ENCODE measurements around the gene PACSIN2.
"Not testable (repeated sequence)": the region's sequence is repeated elsewhere in the genome, so short reads cannot be mapped to it uniquely, and the experiment has no call there.

The PACSIN2 gene

DNA sequence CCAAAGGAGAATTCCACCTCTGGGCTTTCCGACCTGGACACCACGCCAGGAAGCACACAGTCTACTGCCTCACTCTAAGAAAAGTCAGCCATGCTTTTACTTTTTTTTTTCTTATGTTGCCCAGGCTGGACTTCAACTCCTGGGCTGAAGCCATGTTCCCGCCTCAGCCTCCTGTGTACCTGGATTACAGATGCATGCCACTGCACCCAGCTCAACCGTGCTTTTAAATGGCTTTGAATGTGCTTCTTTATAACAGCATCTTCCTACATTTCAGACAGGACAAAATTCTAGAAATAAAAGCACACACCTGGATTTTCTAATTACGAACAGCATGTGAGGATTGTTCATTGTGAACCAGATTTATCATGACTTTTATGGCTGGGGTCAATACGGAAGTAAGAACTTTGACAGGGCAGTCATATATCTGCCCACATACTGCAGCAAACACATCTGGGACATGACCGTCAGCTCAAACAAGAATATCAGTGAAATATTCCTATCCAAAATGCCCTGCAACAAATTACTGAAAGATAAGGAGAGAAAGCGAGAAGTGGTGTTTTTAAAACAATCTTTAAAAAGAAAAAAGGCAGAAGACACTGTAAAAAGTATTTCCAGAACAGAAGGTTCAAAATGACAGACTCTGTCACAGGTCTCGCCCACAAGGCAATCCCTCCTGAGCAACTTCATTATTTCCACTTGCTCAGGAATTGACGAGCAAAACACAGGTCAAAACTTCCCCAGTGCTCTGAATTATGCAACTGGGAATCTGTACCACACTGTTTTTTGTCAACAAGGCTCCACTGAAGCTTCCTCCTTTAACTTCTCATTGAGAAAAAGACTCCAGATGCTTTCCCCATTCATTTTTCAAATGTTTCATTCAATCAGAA lies 42.1 kb downstream of the PACSIN2 start:
- TF ChIP-seq, protein P1, sequence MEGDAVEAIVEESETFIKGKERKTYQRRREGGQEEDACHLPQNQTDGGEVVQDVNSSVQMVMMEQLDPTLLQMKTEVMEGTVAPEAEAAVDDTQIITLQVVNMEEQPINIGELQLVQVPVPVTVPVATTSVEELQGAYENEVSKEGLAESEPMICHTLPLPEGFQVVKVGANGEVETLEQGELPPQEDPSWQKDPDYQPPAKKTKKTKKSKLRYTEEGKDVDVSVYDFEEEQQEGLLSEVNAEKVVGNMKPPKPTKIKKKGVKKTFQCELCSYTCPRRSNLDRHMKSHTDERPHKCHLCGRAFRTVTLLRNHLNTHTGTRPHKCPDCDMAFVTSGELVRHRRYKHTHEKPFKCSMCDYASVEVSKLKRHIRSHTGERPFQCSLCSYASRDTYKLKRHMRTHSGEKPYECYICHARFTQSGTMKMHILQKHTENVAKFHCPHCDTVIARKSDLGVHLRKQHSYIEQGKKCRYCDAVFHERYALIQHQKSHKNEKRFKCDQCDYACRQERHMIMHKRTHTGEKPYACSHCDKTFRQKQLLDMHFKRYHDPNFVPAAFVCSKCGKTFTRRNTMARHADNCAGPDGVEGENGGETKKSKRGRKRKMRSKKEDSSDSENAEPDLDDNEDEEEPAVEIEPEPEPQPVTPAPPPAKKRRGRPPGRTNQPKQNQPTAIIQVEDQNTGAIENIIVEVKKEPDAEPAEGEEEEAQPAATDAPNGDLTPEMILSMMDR (IDR thresholded peaks at IDR 0.05; ENCODE audit: low read length, missing control alignments): no peak
- H3K4me3 ChIP-seq (replicated peaks; ENCODE audit: low read depth, low read length): no peak overlapping the region
- peak; percentile 36 for DNase-seq (ENCODE audit: low read depth)

GRCh38 chr22:42971473-42971860 lies 43.5 kb downstream of the PACSIN2 start:
- not testable (repeated sequence) for H3K4me3 ChIP-seq (replicated peaks; ENCODE audit: low read depth, low read length)

DNA sequence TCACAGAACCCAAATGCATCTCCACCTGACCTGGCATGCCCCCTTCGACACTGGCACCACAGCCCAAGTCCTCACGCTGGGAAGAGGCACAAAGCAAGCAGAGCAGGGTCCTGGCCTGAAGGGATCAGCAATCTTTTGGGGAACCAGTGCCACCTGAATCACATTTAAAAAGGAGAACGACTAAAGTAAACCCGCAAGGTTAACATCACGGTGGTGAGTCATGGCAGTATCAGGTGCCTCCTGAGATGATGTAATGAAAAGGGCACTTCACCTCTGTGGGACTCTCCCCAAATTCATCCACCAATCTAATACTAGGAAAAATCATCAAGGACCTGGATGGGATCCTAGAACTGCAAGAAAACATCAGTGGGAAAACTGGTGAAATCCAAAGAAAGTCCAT lies 44.9 kb downstream of the PACSIN2 start:
- TF ChIP-seq, protein P1 (IDR thresholded peaks at IDR 0.05; ENCODE audit: low read length, missing control alignments): no peak
- DNase-seq (ENCODE audit: low read depth): no peak
- no peak overlapping the region for H3K4me3 ChIP-seq (replicated peaks; ENCODE audit: low read depth, low read length)

More at GRCh38 chr22:42971473-42971860, 43.5 kb downstream of the PACSIN2 start:
- not testable (repeated sequence) for DNase-seq (ENCODE audit: low read depth)

GRCh38 chr22:42969348-42969975 lies 45.5 kb downstream of the PACSIN2 start:
- H3K4me3 ChIP-seq (replicated peaks; ENCODE audit: low read depth, low read length): no peak overlapping the region

GRCh38 chr22:42967933-42968332 lies 47.0 kb downstream of the PACSIN2 start:
- TF ChIP-seq, protein P1 (IDR thresholded peaks at IDR 0.05; ENCODE audit: low read length, missing control alignments): no peak
- no peak for DNase-seq (ENCODE audit: low read depth)
- H3K4me3 ChIP-seq (replicated peaks; ENCODE audit: low read depth, low read length): no peak overlapping the region

More at GRCh38 chr22:42969348-42969975, 45.5 kb downstream of the PACSIN2 start:
- TF ChIP-seq, protein P1 (IDR thresholded peaks at IDR 0.05; ENCODE audit: low read length, missing control alignments): no peak
- DNase-seq (ENCODE audit: low read depth): peak; percentile 39

- DNase-seq (ENCODE audit: low read depth): no peak
- TF ChIP-seq, protein P1 (IDR thresholded peaks at IDR 0.05; ENCODE audit: low read length, missing control alignments): no peak
Measured at GRCh38 chr22:42967005-42967404, 47.9 kb downstream of the PACSIN2 start.

GRCh38 chr22:42966497-42966896 lies 48.5 kb downstream of the PACSIN2 start:
- no peak for DNase-seq (ENCODE audit: low read depth)
- H3K4me3 ChIP-seq (replicated peaks; ENCODE audit: low read depth, low read length): no peak overlapping the region
- TF ChIP-seq, protein P1 (IDR thresholded peaks at IDR 0.05; ENCODE audit: low read length, missing control alignments): no peak

More at GRCh38 chr22:42967005-42967404, 47.9 kb downstream of the PACSIN2 start:
- H3K4me3 ChIP-seq (replicated peaks; ENCODE audit: low read depth, low read length): no peak overlapping the region

Data from fibroblast of pulmonary artery (primary cell).